GM12878 (cell line): ENCODE measurements around the gene NPSR1. TPM values are rescaled to one million over a fixed set of nuclear protein-coding genes. Genes with fewer than 3 reads are reported as not detected.

ENCODE experiments used
- ATAC-seq: fragments of 200-7000 bp; cut with Tn5 transposase; 3 replicates; pipeline ENCODE4 v1.9.1; 2020; ENCODE audit warnings: mild to moderate bottlenecking, moderate library complexity
- BruUV-seq: library from RNA; stranded (reverse); fragments of 400-500 nt; replicated peaks from 2 replicates; lab custom pipeline; 2021; lab: Mats Ljungman, UMichigan
- CTCF ChIA-PET: fragments of 300-600 bp; sonication (Branson Sonifier 250); formaldehyde crosslinking; extraction: SDS; loops from one replicate; lab custom pipeline; 2021; ENCODE audit warnings: inconsistent platforms; lab: Yijun Ruan, JAX
- POLR2A ChIA-PET: fragments of 350-600 bp; formaldehyde crosslinking; extraction: SDS; loops from one replicate; lab custom pipeline; 2021; ENCODE audit warnings: inconsistent platforms; lab: Charles Lee
- RAD21 ChIA-PET: fragments of 300-600 bp; sonication (Branson Sonifier 250); formaldehyde crosslinking; loops from one replicate; lab custom pipeline; 2023; ENCODE audit warnings: antibody characterized with exemption; ENCODE audit not compliant: unreplicated experiment; lab: Charles Lee
- SMC1A ChIA-PET: fragments of 300-600 bp; sonication (Branson Sonifier 250); formaldehyde crosslinking; loops from one replicate; lab custom pipeline; 2023; ENCODE audit not compliant: unreplicated experiment, uncharacterized antibody; lab: Charles Lee
- DNase-seq: peaks from one replicate; pipeline ENCODE4 v3.0.0-alpha.2; 2011; ENCODE audit warnings: low read depth, low spot score
- FAIRE-seq: peaks from 3 replicates; lab custom pipeline; 2011; peaks lifted over from hg19 to GRCh38; lab: Jason Lieb, UNC
- H2AFZ ChIP-seq: 2 replicates; pipeline ENCODE4 v1.6.0; 2011; ENCODE audit warnings: low read depth, low read length, control low read depth; ENCODE audit not compliant: control insufficient read depth
- H3K27ac ChIP-seq: 2 replicates; pipeline ENCODE4 v1.5.1; 2011; ENCODE audit warnings: control low read depth; ENCODE audit not compliant: control insufficient read depth, insufficient read depth
- H3K27me3 ChIP-seq, 2 experiments: replicated peaks in 1 of 2; 2 replicates each; pipeline versions ENCODE4 v1.6.0 to v1.6.1; 2011; ENCODE audit warnings: low read length in 1 of 2; ENCODE audit not compliant: control insufficient read depth in 2 of 2, insufficient read depth in 2 of 2
- H3K36me3 ChIP-seq, 2 experiments: 2 replicates each; pipeline ENCODE4 v1.5.1; 2011; ENCODE audit warnings: low read length in 1 of 2; ENCODE audit not compliant: control insufficient read depth in 2 of 2, insufficient read depth in 2 of 2
- H3K4me1 ChIP-seq: 2 replicates; pipeline ENCODE4 v1.6.1; 2011; ENCODE audit warnings: mild to moderate bottlenecking, low read length, moderate library complexity, mixed read lengths; ENCODE audit not compliant: control insufficient read depth, insufficient read depth
- H3K4me2 ChIP-seq: 2 replicates; pipeline ENCODE4 v1.6.0; 2011; ENCODE audit warnings: control low read depth; ENCODE audit not compliant: control insufficient read depth, insufficient read depth
- H3K4me3 ChIP-seq: fragments of 200-600 bp; sonication (generic); 2 replicates; pipeline ENCODE4 v1.5.1; 2016
- H3K79me2 ChIP-seq: 2 replicates; pipeline ENCODE4 v1.6.0; 2011; ENCODE audit warnings: low read length; ENCODE audit not compliant: control insufficient read depth, insufficient read depth
- H3K9ac ChIP-seq: 2 replicates; pipeline ENCODE4 v1.8.0; 2011; ENCODE audit warnings: low read length, control low read depth, mixed read lengths; ENCODE audit not compliant: control insufficient read depth, insufficient read depth
- H3K9me3 ChIP-seq: replicated peaks from 3 replicates; pipeline ENCODE4 v1.5.1; 2011; ENCODE audit warnings: mild to moderate bottlenecking, low read length; ENCODE audit not compliant: control insufficient read depth, insufficient read depth
- H4K20me1 ChIP-seq: 2 replicates; pipeline ENCODE4 v1.6.0; 2011; ENCODE audit not compliant: control insufficient read depth, insufficient read depth
- ATF7 ChIP-seq: fragments of 450-650 bp; IDR thresholded peaks from 2 replicates; pipeline ENCODE4 v1.6.1; 2016; ENCODE audit warnings: low read depth, mild to moderate bottlenecking
- EGR1 ChIP-seq, 2 experiments: IDR thresholded peaks; 1 replicate in 1 of 2; 2 replicates in 1 of 2; pipeline ENCODE4 v1.6.1; 2011 to 2012; ENCODE audit warnings: low read depth in 2 of 2, low read length in 2 of 2, borderline replicate concordance in 1 of 2, mild to moderate bottlenecking in 1 of 2, moderate library complexity in 1 of 2
- ELK1 ChIP-seq: IDR thresholded peaks from 2 replicates; pipeline ENCODE4 v1.6.1; 2012; ENCODE audit warnings: low read depth, low read length, improper control_type of control experiment
- EZH2 ChIP-seq: IDR thresholded peaks from 2 replicates; pipeline ENCODE4 v1.6.1; 2012; ENCODE audit warnings: low read depth, mild to moderate bottlenecking, control low read depth, inconsistent platforms, low read length, borderline replicate concordance; ENCODE audit not compliant: control insufficient read depth
- IRF4 ChIP-seq: IDR thresholded peaks from 2 replicates; pipeline ENCODE4 v1.6.1; 2011; ENCODE audit warnings: low read depth, low read length
- IRF5 ChIP-seq: fragments of 450-650 bp; IDR thresholded peaks from 2 replicates; pipeline ENCODE4 v1.6.1; 2017; ENCODE audit warnings: borderline replicate concordance
- LARP7 ChIP-seq: fragments of 450-650 bp; IDR thresholded peaks from 2 replicates; pipeline ENCODE4 v1.6.1; 2017; ENCODE audit warnings: mild to moderate bottlenecking
- NFYB ChIP-seq: IDR thresholded peaks from 2 replicates; pipeline ENCODE4 v1.6.1; 2011; ENCODE audit warnings: low read depth, mild to moderate bottlenecking, low read length, improper control_type of control experiment, moderate library complexity; ENCODE audit not compliant: insufficient read depth
- SIX5 ChIP-seq: IDR thresholded peaks from 2 replicates; pipeline ENCODE4 v1.6.1; 2011; ENCODE audit warnings: mild to moderate bottlenecking, low read depth, low read length, moderate library complexity; ENCODE audit not compliant: severe bottlenecking
- SMAD1 ChIP-seq: fragments of 450-650 bp; IDR thresholded peaks from 2 replicates; pipeline ENCODE4 v1.6.1; 2018; ENCODE audit warnings: mild to moderate bottlenecking, low read depth; ENCODE audit not compliant: partially characterized antibody
- SMAD5 ChIP-seq: IDR thresholded peaks from 2 replicates; pipeline ENCODE4 v1.6.1; 2016; ENCODE audit warnings: antibody characterized with exemption, low read depth
- SREBF1 ChIP-seq: IDR thresholded peaks from 2 replicates; pipeline ENCODE4 v1.6.1; 2012; ENCODE audit warnings: mild to moderate bottlenecking, low read length
- SREBF2 ChIP-seq: IDR thresholded peaks from 2 replicates; pipeline ENCODE4 v1.6.1; 2012; ENCODE audit warnings: mild to moderate bottlenecking, low read length
- TAF1 ChIP-seq: IDR thresholded peaks from 2 replicates; pipeline ENCODE4 v1.6.1; 2011; ENCODE audit warnings: mild to moderate bottlenecking, low read depth, low read length, borderline replicate concordance
- ZNF687 ChIP-seq: fragments of 450-650 bp; IDR thresholded peaks from 2 replicates; pipeline ENCODE4 v1.6.1; 2017; ENCODE audit warnings: mild to moderate bottlenecking, moderate library complexity
- ZZZ3 ChIP-seq: IDR thresholded peaks from 2 replicates; pipeline ENCODE4 v1.6.1; 2011; ENCODE audit warnings: low read depth; ENCODE audit not compliant: control insufficient read depth, insufficient read length
- WGBS: methylation state at CpG from one replicate; pipeline ENCODE4 v1.1.6; 2016; ENCODE audit warnings: low lambda C conversion rate; ENCODE audit not compliant: insufficient replicate concordance, insufficient coverage; ENCODE audit errors: missing lambda C conversion rate; 5-methylcytosine and 5-hydroxymethylcytosine counted together
- in situ Hi-C: fragments of 300-500 bp; cut with MboI; formaldehyde crosslinking; loops from 9 replicates; pipeline ENCODE4 v1.14.3; 2018; ENCODE audit warnings: mixed read lengths
- intact Hi-C: fragments of 100-400 bp; cut with micrococcal nuclease; formaldehyde crosslinking; loops from one replicate; pipeline ENCODE4 v1.14.2; 2022; ENCODE audit not compliant: unreplicated experiment
- polyA plus RNA-seq, 11 experiments: library from polyadenylated mRNA; depleted of rRNA in 4 of 11; unstranded in 6 of 11; stranded (reverse) in 5 of 11; fragments of >200 nt; fragmentation: Nextera tagmentation in 4 of 11; fragmentation: Illumina TruSeq in 1 of 11; extraction: Ambion mirVana in 4 of 11; extraction: Trizol in 1 of 11; gene quantifications; 1 replicate in 1 of 11; 2 replicates in 10 of 11; pipeline versions ENCODE4 v1.2.1 to v1.2.3, GENCODE V29; 2011 to 2016; ENCODE audit warnings: inconsistent platforms in 2 of 11, missing spikeins in 2 of 11, low read depth in 1 of 11
- total RNA-seq, 4 experiments: library from RNA; depleted of rRNA in 3 of 4; stranded (reverse); fragments of >200 nt in 3 of 4; fragmentation: Illumina TruSeq in 1 of 4; extraction: Trizol in 1 of 4; gene quantifications; 2 replicates each; pipeline versions ENCODE4 v1.2.1 to v1.2.3, GENCODE V29; 2013 to 2021

The NPSR1 gene
- total and polyA plus RNA-seq, 10 of the 15 experiments (the other 5 are each of a cell fraction or from before 2014, with no cell fraction given) = 0.20 TPM; not detected in 9

GRCh38 chr7:34780546-34780945 lies 122.5 kb downstream of the NPSR1 start:
- H4K20me1 ChIP-seq = no peaks in the 10 kb centered on the region
- no peak overlapping the region for H3K4me3 ChIP-seq
- no TSS peak for BruUV-seq
- H3K27me3 ChIP-seq = no peaks in the 10 kb centered on the region
- H3K4me2 ChIP-seq = no peak overlapping the region
- ATAC-seq (no peak), FAIRE-seq (no peak), DNase-seq (no peak)
- ChIA-PET SMC1A (interaction anchor here (1.2 kb wide), 1 partner anchor 10 kb away, joined by 5 read pairs; no protein-coding TSS in a partner anchor), POLR2A (no interaction called here), CTCF (interaction anchor here (1.3 kb wide), 1 partner anchor 22 kb away, joined by 4 read pairs; no protein-coding TSS in a partner anchor), RAD21 (no interaction called here)
- no peaks in the 10 kb centered on the region for H3K79me2 ChIP-seq
- intact Hi-C loops (no loop called here), in situ Hi-C loops (no loop called here)
- no peaks in the 10 kb centered on the region for H3K9me3 ChIP-seq
- H3K36me3 ChIP-seq = no peaks in the 10 kb centered on the region
- H3K9ac ChIP-seq = no peak overlapping the region
- H3K27ac ChIP-seq = no peak overlapping the region
- H2AFZ ChIP-seq = no peak overlapping the region
- H3K4me1 ChIP-seq = no peaks in the 10 kb centered on the region
- WGBS = 7% methylated on average over 3 of the region's 3 CpGs
- TF ChIP-seq EGR1 (IDR thresholded peaks at IDR 0.05; ENCODE audit: borderline replicate concordance in 1 of 2, low read depth in 2 of 2, low read length in 2 of 2) = no peak
- no peak for TF ChIP-seq SMAD1
- TF ChIP-seq ATF7 = no peak
- no peak for TF ChIP-seq LARP7
- TF ChIP-seq SIX5 = no peak
- no peak for TF ChIP-seq TAF1
- no peak for TF ChIP-seq ELK1
- TF ChIP-seq SREBF2 = no peak
- no peak for TF ChIP-seq EZH2
- TF ChIP-seq ZNF687 = no peak
- TF ChIP-seq ZZZ3 = no peak
- TF ChIP-seq NFYB = no peak
- TF ChIP-seq SREBF1 = no peak
- no peak for TF ChIP-seq IRF5
- no peak for TF ChIP-seq IRF4
- no peak for TF ChIP-seq SMAD5
